Measurements from ENCODE around the gene TRPM3. TPM values are rescaled to one million over a fixed set of nuclear protein-coding genes. Genes with fewer than 3 reads are reported as not detected.

The TRPM3 gene
- polyA plus RNA-seq, 2 of the 4 experiments (the other 2 are of a cell fraction), result not detected

GRCh38 chr9:70835323-70835722 is 286.1 kb downstream of the TRPM3 start:
- Histone ChIP-seq H3K4me3 (no peak overlapping the region), H3K4me2 (no peak overlapping the region), H3K27ac (no peak overlapping the region), H3K9me3 (no peaks in the 10 kb centered on the region), H3K4me1 (no peaks in the 10 kb centered on the region)
- POLR2A ChIA-PET, result no interaction called here
- CTCF ChIA-PET, result no interaction called here
- DNase-seq (ENCODE audit: low read depth in 1 of 2, low spot score in 1 of 2) (no peak), ATAC-seq (no peak), FAIRE-seq (no peak)
- whole genome bisulfite sequencing (ENCODE audit: missing lambda C conversion rate), result 16% methylated on average over 4 of the region's 4 CpGs
- TF ChIP-seq CBX8 (IDR thresholded peaks at IDR 0.05) (no peak), POLR2AphosphoS2 (conservative IDR thresholded peaks at IDR 0.05; ENCODE audit: low read length) (no peak), TFCP2L1 (CRISPR knock-in tag; IDR thresholded peaks at IDR 0.05) (no peak), MAZ (IDR thresholded peaks at IDR 0.05; ENCODE audit: borderline replicate concordance, low read depth, low read length) (no peak), RCOR1 (IDR thresholded peaks at IDR 0.05; ENCODE audit: low read depth, low read length) (no peak), CTCF (IDR thresholded peaks at IDR 0.05) (no peak), USF2 (IDR thresholded peaks at IDR 0.05) (no peak), JUNB (IDR thresholded peaks at IDR 0.05) (no peak), REST (IDR thresholded peaks at IDR 0.05) (no peak), SMC3 (IDR thresholded peaks at IDR 0.05) (no peak), JUN (IDR thresholded peaks at IDR 0.05) (no peak), HOXA7 (CRISPR knock-in tag; IDR thresholded peaks at IDR 0.05) (no peak), SREBF2 (IDR thresholded peaks at IDR 0.05) (no peak)
- TF ChIP-seq, protein P1, sequence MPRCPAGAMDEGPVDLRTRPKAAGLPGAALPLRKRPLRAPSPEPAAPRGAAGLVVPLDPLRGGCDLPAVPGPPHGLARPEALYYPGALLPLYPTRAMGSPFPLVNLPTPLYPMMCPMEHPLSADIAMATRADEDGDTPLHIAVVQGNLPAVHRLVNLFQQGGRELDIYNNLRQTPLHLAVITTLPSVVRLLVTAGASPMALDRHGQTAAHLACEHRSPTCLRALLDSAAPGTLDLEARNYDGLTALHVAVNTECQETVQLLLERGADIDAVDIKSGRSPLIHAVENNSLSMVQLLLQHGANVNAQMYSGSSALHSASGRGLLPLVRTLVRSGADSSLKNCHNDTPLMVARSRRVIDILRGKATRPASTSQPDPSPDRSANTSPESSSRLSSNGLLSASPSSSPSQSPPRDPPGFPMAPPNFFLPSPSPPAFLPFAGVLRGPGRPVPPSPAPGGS (IDR thresholded peaks at IDR 0.05), result no peak

- no peak for DNase-seq (ENCODE audit: low read depth in 1 of 2, low spot score in 1 of 2)
- H3K4me1 ChIP-seq, result no peaks in the 10 kb centered on the region
- no peak overlapping the region for H3K4me3 ChIP-seq
- TF ChIP-seq JUNB (IDR thresholded peaks at IDR 0.05) (no peak), NPAS2 (CRISPR knock-in tag; IDR thresholded peaks at IDR 0.05; ENCODE audit: borderline replicate concordance) (no peak), BHLHE40 (IDR thresholded peaks at IDR 0.05; ENCODE audit: low read depth, low read length) (no peak), SMC3 (IDR thresholded peaks at IDR 0.05) (no peak), HES2 (IDR thresholded peaks at IDR 0.05) (no peak), TFCP2L1 (CRISPR knock-in tag; IDR thresholded peaks at IDR 0.05) (no peak)
- H3K4me2 ChIP-seq, result no peak overlapping the region
- no peaks in the 10 kb centered on the region for H3K9me3 ChIP-seq
- no peak overlapping the region for H3K27ac ChIP-seq
- ChIA-PET POLR2A (no interaction called here), CTCF (no interaction called here)
- ATAC-seq, result no peak
- FAIRE-seq, result no peak
These were observed 288.9 kb downstream of the TRPM3 start for GRCh38 chr9:70832492-70832891.

DNA sequence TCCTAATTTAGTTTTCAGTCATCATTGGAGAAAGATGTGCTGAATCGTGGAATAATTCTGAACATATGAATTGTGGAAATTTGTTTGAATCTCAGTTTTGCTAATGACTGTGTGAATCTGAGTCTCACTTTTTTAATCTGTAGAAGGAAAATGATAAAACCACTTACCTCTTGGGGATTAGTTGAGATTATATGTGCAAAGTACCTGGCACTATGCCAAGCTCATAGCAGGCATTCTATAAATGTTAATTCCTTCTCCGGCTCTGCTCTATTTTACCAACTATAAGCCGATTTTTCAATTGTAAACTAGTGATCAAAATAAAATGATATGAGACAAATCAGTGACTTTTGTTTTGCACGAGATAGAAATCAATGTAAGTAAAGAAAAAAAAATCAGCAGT is 290.8 kb downstream of the TRPM3 start:
- POLR2A ChIA-PET, result no interaction called here
- Histone ChIP-seq H3K4me2 (no peak overlapping the region), H3K4me3 (no peak overlapping the region), H3K27ac (no peak overlapping the region), H3K4me1 (no peaks in the 10 kb centered on the region), H3K9me3 (no peaks in the 10 kb centered on the region)
- no peak for DNase-seq (ENCODE audit: low read depth in 1 of 2, low spot score in 1 of 2)
- CTCF ChIA-PET, result no interaction called here
- FAIRE-seq, result no peak
- no peak for ATAC-seq
- 2% methylated on average over 4 of the region's 4 CpGs for WGBS (ENCODE audit: missing lambda C conversion rate)
- no peak for TF ChIP-seq EHF (CRISPR knock-in tag; IDR thresholded peaks at IDR 0.05)
- no peak for TF ChIP-seq RNF2 (IDR thresholded peaks at IDR 0.05; ENCODE audit: borderline replicate concordance, low read depth)
- TF ChIP-seq KDM1A (IDR thresholded peaks at IDR 0.05; ENCODE audit: low read depth), result no peak
- no peak for TF ChIP-seq HOXB13 (CRISPR knock-in tag; IDR thresholded peaks at IDR 0.05; ENCODE audit: low read depth)
- TF ChIP-seq, protein P2, sequence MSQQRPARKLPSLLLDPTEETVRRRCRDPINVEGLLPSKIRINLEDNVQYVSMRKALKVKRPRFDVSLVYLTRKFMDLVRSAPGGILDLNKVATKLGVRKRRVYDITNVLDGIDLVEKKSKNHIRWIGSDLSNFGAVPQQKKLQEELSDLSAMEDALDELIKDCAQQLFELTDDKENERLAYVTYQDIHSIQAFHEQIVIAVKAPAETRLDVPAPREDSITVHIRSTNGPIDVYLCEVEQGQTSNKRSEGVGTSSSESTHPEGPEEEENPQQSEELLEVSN (IDR thresholded peaks at IDR 0.05; ENCODE audit: borderline replicate concordance, low read depth), result no peak
- TF ChIP-seq HOXB5 (CRISPR knock-in tag; IDR thresholded peaks at IDR 0.05), result no peak
- no peak for TF ChIP-seq MYC (IDR thresholded peaks at IDR 0.05; ENCODE audit: borderline replicate concordance, low read length)
- TF ChIP-seq ESRRA (IDR thresholded peaks at IDR 0.05; ENCODE audit: borderline replicate concordance, low read length), result no peak
- TF ChIP-seq POLR2AphosphoS2 (conservative IDR thresholded peaks at IDR 0.05; ENCODE audit: low read length), result no peak
- no peak for TF ChIP-seq RARB (CRISPR knock-in tag; IDR thresholded peaks at IDR 0.05)
- no peak for TF ChIP-seq RCOR1 (IDR thresholded peaks at IDR 0.05; ENCODE audit: low read depth, low read length)
- no peak for TF ChIP-seq MAFK (IDR thresholded peaks at IDR 0.05; ENCODE audit: partially characterized antibody)
- TF ChIP-seq EP300 (IDR thresholded peaks at IDR 0.05), result no peak
- no peak for TF ChIP-seq CBX2 (IDR thresholded peaks at IDR 0.05; ENCODE audit: borderline replicate concordance, low read depth)

Measured in A549 (cell line).